ENCODE data around the gene ATAD3C.
"Not testable (repeated sequence)": the region's sequence is repeated elsewhere in the genome, so short reads cannot be mapped to it uniquely, and the experiment has no call there.

The ATAD3C gene

GRCh38 chr1:1452365-1452739 is 2.9 kb downstream of the ATAD3C start:
- DNase-seq: not testable (repeated sequence)

GRCh38 chr1:1452882-1453281 is 3.4 kb downstream of the ATAD3C start:
- DNase-seq: no peak

DNA sequence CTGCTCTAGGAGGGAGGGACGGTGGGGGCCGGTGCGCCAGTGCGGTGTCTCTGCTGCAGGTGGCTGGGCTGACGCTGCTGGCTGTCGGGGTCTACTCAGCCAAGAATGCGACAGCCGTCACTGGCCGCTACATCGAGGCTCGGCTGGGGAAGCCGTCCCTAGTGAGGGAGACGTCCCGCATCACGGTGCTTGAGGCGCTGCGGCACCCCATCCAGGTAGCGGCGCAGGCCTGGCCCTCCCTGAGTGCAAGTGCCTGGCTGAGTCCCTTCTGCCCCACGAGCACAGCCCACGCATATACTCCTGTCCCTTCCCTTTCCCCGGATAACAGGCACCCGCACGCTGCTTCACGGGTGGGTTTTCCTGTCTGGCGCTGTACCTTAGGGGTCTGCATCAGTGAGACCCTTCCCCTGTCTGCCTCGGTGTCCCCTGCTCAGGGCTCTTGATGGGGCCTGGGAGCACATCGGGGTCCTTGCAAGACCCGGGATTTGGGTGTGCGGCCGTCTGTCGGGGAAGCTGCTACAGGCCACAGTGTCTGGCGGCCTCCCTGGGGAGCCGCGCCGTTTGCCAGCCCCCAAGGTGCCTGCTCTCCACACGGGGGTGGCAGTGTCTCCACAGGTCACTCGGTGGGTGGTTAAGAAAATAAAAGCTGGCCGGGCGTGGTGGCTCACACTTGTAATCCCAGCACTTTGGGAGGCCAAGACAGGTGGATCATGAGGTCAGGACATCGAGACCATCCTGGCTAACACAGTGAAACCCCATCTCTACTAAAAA is 5.0 kb downstream of the ATAD3C start:
- DNase-seq: not testable (repeated sequence)

GRCh38 chr1:1455366-1455884 is 5.9 kb downstream of the ATAD3C start:
- no peak for DNase-seq

DNA sequence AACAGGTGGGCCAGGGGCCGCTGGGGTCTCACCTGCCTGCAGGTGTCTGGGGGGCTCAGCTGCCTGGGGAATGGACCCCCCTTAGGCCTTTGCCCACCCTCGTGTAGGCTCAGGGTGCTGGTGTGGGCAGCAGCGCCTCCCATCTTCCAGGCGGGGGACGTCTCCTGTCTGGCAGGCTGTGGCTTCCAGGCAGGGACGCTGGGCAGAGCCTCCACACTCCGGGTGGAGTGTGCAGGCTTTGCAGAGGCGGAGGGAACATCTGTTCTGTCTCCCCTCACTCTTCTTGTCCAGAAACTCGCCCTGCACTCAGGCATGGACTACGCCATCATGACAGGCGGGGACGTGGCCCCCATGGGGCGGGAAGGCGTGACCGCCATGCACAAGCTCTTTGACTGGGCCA is 6.4 kb downstream of the ATAD3C start:
- DNase-seq: not testable (repeated sequence)

- DNase-seq: not testable (repeated sequence)
These were observed 7.3 kb downstream of the ATAD3C start for GRCh38 chr1:1456683-1457255.

DNA sequence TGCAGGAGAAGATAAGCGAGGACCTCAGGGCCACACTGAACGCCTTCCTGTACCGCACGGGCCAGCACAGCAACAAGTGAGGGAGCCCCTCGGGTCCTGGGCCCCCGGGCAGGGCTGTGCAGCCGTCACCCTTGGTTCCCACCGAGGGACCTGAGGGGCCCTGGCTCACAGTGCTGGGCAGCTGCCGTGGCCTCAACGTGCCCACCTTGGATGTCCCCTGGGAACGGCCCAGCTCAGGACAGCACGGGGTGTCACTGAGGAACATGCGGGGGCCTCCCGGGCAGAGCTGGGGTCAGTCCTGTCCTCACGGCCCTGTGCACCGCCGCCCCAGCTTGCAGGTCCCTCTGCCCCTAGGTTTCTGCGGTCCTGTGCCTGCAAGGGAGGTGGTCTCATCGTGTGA is 9.7 kb downstream of the ATAD3C start:
- DNase-seq: not testable (repeated sequence)

GRCh38 chr1:1459711-1460110 is 10.2 kb downstream of the ATAD3C start:
- DNase-seq: not testable (repeated sequence)

GRCh38 chr1:1460540-1461130 is 11.1 kb downstream of the ATAD3C start:
- no peak for DNase-seq

GRCh38 chr1:1461721-1462317 is 12.3 kb downstream of the ATAD3C start:
- no peak for DNase-seq

- DNase-seq: no peak
These were observed 13.0 kb downstream of the ATAD3C start for GRCh38 chr1:1462318-1462966.

DNA sequence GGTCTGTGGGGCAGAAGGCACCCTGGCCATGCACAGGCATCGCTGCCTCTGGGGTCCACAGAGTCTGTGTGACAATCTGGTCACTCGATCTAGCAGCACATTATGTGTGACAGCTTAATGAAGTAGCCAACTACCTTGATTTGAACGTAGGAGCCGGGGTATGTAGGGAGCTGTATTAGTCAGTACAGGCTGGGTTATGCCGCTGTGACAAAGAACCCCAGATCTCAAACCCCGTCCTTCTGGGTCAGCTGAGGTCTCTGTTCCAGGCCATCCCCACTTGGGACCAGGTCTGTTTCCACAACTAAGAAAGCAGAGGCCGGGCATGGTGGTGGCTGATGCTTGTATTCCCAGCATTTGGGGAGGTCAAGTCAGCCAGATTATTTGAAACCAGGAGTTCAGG is 13.8 kb downstream of the ATAD3C start:
- DNase-seq: no peak

DNA sequence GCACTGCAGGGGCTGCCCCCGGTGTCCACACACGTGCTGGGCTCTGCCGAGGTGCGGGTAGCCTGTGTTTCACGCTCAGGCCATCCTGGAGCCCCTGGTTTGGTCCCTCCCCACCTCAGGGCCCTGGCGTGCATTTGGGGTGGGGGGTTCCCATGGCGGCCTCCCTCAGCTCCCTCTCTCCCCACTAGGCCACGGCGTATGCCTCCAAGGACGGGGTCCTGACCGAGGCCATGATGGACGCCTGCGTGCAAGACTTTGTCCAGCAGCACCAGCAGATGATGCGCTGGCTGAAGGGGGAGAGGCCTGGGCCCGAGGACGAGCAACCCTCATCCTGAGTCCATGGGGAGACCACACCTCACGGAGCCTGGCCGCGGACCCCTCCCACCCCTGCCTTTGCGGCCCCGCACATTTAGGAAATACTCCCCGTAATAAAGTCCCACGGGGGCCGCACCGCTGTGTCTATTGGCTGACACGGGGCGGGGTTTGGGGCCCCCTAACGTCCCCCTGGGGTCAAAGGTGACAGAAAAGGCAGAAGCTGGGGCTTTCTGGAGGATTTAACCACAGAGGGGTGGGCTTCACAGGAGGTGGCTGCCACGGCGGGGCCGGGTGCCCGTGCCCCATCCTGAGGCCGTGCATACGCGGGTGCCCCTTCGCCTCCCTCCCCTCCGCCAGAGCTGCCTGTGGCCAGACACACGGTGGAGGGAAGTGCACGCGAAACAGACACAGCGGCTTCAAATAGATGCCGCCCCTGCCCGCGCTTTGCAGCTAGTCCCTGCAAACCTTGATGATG is 18.9 kb downstream of the ATAD3C start:
- DNase-seq: not testable (repeated sequence)

DNA sequence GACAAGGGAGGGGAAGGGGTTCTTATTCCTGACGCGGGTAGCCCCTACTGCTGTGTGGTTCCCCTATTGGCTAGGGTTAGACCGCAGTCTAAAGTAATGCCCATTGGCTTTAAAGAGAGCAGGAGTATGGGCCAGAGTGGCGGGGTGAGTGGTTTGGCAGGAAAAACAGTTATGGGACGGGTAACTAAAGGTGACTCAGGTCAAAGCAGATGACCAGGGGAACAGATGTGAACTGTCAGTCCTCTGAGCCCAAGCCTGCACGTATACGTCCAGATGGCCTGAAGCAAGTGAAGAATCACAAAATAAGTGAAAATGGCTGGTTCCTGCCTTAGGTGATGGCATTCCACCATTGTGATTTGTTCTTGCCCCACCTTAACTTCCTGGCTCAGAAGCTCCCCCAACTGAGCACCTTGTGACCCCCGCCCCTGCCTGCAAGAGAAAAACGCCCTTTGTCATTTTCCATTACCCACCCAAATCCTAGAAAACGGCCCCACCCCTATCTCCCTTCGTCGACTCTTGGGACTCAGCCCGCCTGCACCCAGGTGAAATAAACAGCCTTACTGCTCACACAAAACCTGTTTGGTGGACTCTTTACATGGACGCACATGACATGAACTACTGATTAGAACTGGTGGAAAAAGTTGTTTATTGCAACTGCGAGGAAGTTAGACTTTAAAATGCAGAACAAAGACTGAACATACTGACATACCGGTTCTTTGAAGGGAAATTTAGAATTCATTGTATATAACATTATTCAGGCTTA is 21.3 kb downstream of the ATAD3C start:
- DNase-seq: no peak

DNA sequence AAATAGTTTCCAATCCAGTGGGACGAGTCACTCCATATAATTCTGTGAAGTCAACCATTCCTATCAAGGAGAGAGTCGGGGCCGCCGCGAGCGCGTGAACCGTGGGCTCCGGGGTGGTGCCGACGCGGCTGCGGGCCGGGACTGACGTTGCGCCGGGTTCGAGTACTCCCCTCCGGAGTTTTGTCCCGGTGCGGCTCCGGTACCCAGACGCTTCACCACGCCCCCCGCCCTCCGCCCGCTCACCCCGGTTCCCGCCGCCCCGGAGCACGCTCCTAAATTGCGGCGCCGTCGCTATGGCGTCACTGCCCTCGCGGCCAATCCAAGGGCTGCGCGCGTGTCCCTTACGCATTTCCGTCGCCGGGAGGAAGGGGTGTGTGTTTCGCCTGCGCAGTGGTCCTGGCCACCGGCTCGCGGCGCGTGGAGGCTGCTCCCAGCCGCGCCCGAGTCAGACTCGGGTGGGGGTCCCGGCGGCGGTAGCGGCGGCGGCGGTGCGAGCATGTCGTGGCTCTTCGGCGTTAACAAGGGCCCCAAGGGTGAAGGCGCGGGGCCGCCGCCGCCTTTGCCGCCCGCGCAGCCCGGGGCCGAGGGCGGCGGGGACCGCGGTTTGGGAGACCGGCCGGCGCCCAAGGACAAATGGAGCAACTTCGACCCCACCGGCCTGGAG is 22.0 kb downstream of the ATAD3C start, which contains the start of gene ATAD3B:
ATAD3B (plus strand) TSS at position 377 of the 664 bp plus-strand sequence; CDS start at position 497, 120 bp downstream.
- DNase-seq: peak; percentile 82

GRCh38 chr1:1472053-1472876 is 22.8 kb downstream of the ATAD3C start:
- not testable (repeated sequence) for DNase-seq

GRCh38 chr1:1476011-1476410 is 26.5 kb downstream of the ATAD3C start:
- not testable (repeated sequence) for DNase-seq

GRCh38 chr1:1477206-1477605 is 27.7 kb downstream of the ATAD3C start:
- no peak for DNase-seq
